ENCODE data around the gene ARHGAP23.

The ARHGAP23 gene

DNA sequence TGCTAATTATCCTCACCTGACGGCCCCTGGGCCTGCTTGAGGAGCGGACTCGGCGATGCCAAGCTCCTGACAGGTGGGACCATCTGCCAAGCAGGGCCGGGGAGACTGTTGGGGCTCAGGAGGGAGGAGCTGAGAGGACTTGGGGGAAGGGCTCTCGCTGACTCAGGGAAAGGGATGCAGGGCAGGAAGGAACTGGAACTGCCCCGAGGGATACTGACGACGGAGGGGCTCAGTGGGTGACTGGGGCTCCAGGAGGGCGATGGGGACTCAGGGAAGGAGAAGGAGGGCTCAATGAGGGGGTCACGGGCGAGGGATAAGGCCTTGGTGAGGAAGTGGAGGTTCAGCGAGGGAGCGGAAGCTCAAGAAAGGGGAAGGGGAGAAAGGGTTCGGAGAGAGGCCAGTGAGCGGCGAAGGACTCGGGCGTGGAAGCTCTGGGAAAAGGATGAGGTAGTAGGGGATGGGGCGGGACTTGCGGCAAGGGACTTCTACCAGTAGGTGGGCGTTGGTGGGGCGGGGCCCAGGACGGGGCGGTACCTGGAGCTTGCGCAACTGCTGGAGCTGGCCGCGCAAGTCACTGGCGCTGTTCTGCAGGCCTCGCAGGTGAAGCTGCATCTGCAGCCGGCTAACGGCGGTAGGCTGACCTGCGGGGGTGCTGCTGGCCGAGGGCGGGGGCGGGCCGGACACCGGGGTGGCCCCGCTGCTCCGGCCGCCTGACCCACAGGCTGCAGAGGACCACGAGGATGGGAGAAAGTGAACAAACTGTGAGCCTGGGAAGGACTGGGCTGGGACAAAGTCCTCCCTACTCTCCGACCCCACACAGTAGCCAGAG is 131.0 kb downstream of the ARHGAP23 start:
- TF ChIP-seq, protein P1, sequence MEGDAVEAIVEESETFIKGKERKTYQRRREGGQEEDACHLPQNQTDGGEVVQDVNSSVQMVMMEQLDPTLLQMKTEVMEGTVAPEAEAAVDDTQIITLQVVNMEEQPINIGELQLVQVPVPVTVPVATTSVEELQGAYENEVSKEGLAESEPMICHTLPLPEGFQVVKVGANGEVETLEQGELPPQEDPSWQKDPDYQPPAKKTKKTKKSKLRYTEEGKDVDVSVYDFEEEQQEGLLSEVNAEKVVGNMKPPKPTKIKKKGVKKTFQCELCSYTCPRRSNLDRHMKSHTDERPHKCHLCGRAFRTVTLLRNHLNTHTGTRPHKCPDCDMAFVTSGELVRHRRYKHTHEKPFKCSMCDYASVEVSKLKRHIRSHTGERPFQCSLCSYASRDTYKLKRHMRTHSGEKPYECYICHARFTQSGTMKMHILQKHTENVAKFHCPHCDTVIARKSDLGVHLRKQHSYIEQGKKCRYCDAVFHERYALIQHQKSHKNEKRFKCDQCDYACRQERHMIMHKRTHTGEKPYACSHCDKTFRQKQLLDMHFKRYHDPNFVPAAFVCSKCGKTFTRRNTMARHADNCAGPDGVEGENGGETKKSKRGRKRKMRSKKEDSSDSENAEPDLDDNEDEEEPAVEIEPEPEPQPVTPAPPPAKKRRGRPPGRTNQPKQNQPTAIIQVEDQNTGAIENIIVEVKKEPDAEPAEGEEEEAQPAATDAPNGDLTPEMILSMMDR (IDR thresholded peaks at IDR 0.05; ENCODE audit: extremely low read depth, insufficient read depth, missing control alignments): peak; percentile 47
- peak; percentile 96 for DNase-seq (ENCODE audit: low spot score)
- in situ Hi-C loops (cut with MboI; ENCODE audit: low pct_unique_long_range_greater_than_20kb, low sequenced_read_pairs, unreplicated experiment): loop anchor here (10.0 kb wide), 1 partner anchor 106 kb away; no protein-coding TSS in a partner anchor

GRCh38 chr17:38559880-38560230 is 131.6 kb downstream of the ARHGAP23 start:
- TF ChIP-seq, protein P1 (IDR thresholded peaks at IDR 0.05; ENCODE audit: extremely low read depth, insufficient read depth, missing control alignments): no peak
- in situ Hi-C loops (cut with MboI; ENCODE audit: low pct_unique_long_range_greater_than_20kb, low sequenced_read_pairs, unreplicated experiment): loop anchor here (10.0 kb wide), 1 partner anchor 105 kb away; no protein-coding TSS in a partner anchor
- no peak for DNase-seq (ENCODE audit: low spot score)

DNA sequence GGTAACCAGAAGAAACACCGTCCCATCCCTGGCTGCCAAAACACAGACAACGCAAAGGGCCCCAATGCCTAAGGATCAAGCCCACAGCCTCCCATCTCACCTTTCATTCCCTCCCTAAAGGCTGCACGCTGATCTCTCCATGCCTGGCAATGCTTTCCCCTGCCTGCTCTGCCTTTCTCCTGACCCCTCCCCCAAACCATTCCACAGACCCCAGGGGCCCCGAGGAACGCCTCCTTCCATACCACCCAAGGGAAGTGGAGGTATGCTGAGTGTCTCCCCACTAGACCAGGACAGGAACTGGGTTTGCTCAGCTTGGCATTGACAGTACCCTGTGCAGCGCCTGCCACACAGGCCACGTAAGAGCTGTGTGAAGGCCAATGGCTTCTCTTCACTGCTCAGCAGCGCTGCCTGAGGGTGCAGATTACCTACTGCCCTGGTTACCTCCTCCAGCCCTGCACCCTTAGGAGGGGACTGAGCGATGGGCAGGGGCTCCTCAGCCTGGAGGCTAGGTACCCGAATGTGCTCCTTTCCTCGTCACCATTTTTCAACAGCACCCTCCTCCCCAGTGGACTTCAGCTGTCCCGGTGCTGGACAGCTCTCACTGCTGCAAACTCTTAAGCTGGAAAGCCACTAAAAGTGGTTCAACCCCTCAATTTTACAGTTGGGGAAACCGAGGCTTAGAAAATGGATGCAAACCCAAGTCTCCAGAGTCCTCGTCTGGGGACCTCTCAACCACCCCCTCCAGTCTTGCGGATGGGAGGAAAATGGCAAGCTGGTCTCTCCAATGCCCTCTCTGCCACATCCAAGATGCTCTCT is 132.4 kb downstream of the ARHGAP23 start:
- DNase-seq (ENCODE audit: low spot score): no peak
- in situ Hi-C loops (cut with MboI; ENCODE audit: low pct_unique_long_range_greater_than_20kb, low sequenced_read_pairs, unreplicated experiment): no loop called here
- TF ChIP-seq, protein P1 (IDR thresholded peaks at IDR 0.05; ENCODE audit: extremely low read depth, insufficient read depth, missing control alignments): no peak

DNA sequence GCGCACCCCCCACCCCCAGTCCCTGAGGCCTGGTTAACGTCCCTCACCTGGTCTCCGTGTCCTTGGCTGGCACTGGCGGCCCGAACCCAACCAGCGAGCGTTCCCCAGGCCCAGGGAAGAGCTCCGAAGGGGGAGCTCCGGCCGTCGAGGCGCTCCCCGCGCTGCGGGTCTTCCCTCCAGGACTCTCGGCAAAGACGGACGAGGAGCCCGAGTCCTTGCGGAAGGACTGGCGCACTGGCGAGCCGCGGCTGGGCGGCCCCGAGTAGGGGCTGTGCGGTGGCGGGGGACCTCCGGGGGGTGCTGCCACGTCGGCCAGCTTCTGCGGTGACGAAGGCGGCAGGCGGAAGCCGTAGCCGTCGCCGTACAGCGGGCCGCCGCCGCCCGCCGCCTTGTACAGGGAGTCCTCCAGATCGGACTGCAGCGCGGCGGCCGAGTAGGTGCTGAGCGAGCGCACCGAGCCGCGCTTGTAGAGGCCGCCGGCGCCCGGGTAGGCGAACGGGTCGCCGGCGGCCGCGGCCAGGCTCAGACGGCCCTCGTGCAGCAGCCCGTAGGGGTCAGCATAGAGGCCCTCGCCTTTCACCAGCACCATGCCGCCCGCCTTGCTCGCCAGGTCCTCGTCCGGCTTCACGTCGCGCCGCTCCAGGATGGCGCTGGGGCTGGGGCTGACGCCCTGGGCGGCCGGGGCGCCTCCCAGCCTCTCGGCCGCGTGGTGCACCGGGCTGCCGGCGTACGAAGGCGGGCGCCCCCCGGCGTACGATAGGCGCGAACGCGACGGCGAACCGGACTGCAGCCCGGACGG is 133.4 kb downstream of the ARHGAP23 start:
- DNase-seq (ENCODE audit: low spot score): no peak
- TF ChIP-seq, protein P1 (IDR thresholded peaks at IDR 0.05; ENCODE audit: extremely low read depth, insufficient read depth, missing control alignments): no peak
- in situ Hi-C loops (cut with MboI; ENCODE audit: low pct_unique_long_range_greater_than_20kb, low sequenced_read_pairs, unreplicated experiment): no loop called here

All from GM13977 (cell line).